GM13976 (cell line): ENCODE data around the gene IL17C.
A peak's percentile ranks its signal among the peaks of the same experiment; 100 is the strongest.
"Not testable (repeated sequence)": the region's sequence is repeated elsewhere in the genome, so short reads cannot be mapped to it uniquely, and the experiment has no call there.

Experiments used
- DNase-seq: peaks from one replicate; pipeline ENCODE4 v3.0.0; 2012; ENCODE audit warnings: low spot score
- CTCF ChIP-seq: IDR thresholded peaks from 2 replicates; pipeline ENCODE4 v1.5.1; 2012; ENCODE audit warnings: borderline replicate concordance, mild to moderate bottlenecking; ENCODE audit not compliant: insufficient read depth; ENCODE audit errors: extremely low read depth, missing control alignments, control extremely low read depth
- in situ Hi-C: fragments of 300-500 bp; cut with MboI; formaldehyde crosslinking; loops from one replicate; pipeline ENCODE4 v1.12.0; 2022; ENCODE audit warnings: low sequenced_read_pairs, mixed read lengths, inconsistent platforms; ENCODE audit not compliant: unreplicated experiment

The IL17C gene

GRCh38 chr16:88662843-88663606 lies 24.7 kb downstream of the IL17C start, which contains the start of gene MVD:
Gene MVD, minus strand, starts transcription at chr16:88663091. Its CDS starts 11 bp downstream, at chr16:88663080.
- peak; percentile 100 for DNase-seq
- no peak for TF ChIP-seq CTCF
- in situ Hi-C loops, result no loop called here

GRCh38 chr16:88665148-88665547 lies 26.8 kb downstream of the IL17C start:
- no peak for TF ChIP-seq CTCF
- DNase-seq, result no peak
- in situ Hi-C loops, result no loop called here

- no peak for DNase-seq
- in situ Hi-C loops, result no loop called here
- no peak for TF ChIP-seq CTCF
These were observed 27.2 kb downstream of the IL17C start for GRCh38 chr16:88665570-88665969.

- no peak for DNase-seq
- TF ChIP-seq CTCF, result no peak
- in situ Hi-C loops, result no loop called here
These were observed 29.1 kb downstream of the IL17C start for GRCh38 chr16:88667461-88667860.

- in situ Hi-C loops, result not testable (repeated sequence)
These were observed 31.1 kb downstream of the IL17C start for GRCh38 chr16:88669493-88669892.

GRCh38 chr16:88669980-88670379 lies 31.6 kb downstream of the IL17C start:
- no peak for TF ChIP-seq CTCF
- in situ Hi-C loops, result no loop called here
- no peak for DNase-seq

More at GRCh38 chr16:88669493-88669892, 31.1 kb downstream of the IL17C start:
- DNase-seq, result not testable (repeated sequence)

GRCh38 chr16:88671806-88672205 lies 33.4 kb downstream of the IL17C start:
- no peak for DNase-seq
- no peak for TF ChIP-seq CTCF
- in situ Hi-C loops, result no loop called here
